Keratinocyte (primary cell): ENCODE data around the gene SSTR4.

Experiments
- EZH2 ChIP-seq: IDR thresholded peaks from one replicate; pipeline ENCODE4 v1.6.1; 2012; ENCODE audit warnings: inconsistent platforms, mild to moderate bottlenecking, low read length, moderate library complexity
- TF ChIP-seq, protein P1 (sequence below), 3 experiments: IDR thresholded peaks in 1 of 3; conservative IDR thresholded peaks in 1 of 3; optimal IDR thresholded peaks in 1 of 3; 2 replicates in 2 of 3; 3 replicates in 1 of 3; pipeline versions ENCODE3 to v1.5.1; 2011; ENCODE audit warnings: low read length in 3 of 3, mild to moderate bottlenecking in 3 of 3, moderate library complexity in 2 of 3, control low read depth in 1 of 3, inconsistent platforms in 1 of 3; ENCODE audit not compliant: insufficient read depth in 2 of 3; ENCODE audit errors: extremely low read depth in 1 of 3

DNA sequence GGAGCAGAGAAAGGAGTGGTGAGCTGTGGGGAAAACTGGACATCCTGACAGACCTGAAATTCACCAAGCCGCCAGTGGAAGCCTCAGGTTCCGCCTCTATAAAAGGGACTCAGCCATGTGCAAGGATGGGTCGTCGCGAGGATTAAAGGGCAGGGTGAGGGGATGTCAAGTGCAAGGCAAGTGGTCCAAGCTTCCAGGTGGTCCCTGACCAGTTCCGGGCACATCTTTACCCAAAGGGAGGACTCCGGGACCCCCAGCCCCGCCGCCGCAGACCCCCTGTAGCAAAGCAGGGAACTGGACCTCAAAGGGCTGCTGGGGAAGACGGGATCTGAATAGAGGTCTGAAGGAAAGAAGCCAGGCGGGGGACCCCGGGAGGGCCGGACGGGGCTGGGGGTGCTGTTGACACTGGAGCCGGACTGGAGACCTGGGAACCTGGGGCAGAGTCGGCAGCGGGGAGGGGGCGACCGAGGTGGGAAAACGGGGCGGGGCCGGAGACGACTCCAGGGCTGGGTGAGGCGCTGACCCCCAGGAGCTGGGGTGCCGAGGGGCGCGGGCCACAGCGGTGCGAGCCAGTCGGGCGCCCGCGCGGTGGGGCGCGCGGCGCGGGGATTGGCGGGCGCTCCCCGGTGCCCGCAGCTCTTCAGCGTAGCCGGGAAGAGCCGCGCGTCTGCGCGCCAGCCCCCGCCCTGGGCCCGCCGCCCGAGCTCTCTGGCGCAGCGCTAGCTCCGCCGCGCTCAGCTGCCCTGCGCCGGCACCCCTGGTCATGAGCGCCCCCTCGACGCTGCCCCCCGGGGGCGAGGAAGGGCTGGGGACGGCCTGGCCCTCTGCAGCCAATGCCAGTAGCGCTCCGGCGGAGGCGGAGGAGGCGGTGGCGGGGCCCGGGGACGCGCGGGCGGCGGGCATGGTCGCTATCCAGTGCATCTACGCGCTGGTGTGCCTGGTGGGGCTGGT lies at the start of gene SSTR4:
- TF ChIP-seq, protein P1, sequence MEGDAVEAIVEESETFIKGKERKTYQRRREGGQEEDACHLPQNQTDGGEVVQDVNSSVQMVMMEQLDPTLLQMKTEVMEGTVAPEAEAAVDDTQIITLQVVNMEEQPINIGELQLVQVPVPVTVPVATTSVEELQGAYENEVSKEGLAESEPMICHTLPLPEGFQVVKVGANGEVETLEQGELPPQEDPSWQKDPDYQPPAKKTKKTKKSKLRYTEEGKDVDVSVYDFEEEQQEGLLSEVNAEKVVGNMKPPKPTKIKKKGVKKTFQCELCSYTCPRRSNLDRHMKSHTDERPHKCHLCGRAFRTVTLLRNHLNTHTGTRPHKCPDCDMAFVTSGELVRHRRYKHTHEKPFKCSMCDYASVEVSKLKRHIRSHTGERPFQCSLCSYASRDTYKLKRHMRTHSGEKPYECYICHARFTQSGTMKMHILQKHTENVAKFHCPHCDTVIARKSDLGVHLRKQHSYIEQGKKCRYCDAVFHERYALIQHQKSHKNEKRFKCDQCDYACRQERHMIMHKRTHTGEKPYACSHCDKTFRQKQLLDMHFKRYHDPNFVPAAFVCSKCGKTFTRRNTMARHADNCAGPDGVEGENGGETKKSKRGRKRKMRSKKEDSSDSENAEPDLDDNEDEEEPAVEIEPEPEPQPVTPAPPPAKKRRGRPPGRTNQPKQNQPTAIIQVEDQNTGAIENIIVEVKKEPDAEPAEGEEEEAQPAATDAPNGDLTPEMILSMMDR (optimal IDR thresholded peaks at IDR 0.05 in 1 of 3, IDR thresholded peaks at IDR 0.05 in 1 of 3, conservative IDR thresholded peaks at IDR 0.05 in 1 of 3; ENCODE audit: extremely low read depth in 1 of 3, insufficient read depth in 2 of 3, low read length in 3 of 3) = no peak
- peak; percentile 27 for TF ChIP-seq EZH2
